ENCODE data around the gene AEBP1. TPM values are rescaled to one million over a fixed set of nuclear protein-coding genes. Genes with fewer than 3 reads are reported as not detected.

Gene AEBP1
- total and polyA plus RNA-seq, 3 donors from 2014 or later: 74.5 to 168 (median 102) TPM

DNA sequence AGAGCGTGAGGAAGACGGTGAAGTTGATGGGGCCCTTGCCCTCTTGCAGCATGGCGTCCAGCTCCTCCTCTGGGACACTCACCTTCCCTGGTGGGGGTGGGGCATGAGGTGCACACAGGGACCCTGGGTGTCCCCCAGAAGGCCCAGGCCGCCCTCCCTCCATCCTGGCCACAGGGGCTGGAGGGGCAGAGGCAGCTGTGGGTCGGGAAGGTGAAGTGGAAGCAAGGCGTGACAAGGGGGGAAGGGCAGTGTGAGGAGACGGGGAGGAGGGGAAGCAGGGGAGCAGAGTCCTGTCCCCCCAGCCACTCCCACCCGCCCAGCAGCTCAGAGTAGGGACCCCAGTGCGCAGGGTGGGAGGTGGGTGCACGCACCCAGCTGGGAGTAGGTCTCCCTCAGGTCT lies 36.2 kb downstream of the AEBP1 start:
- Histone ChIP-seq H3K4me1 (no peaks in the 10 kb centered on the region), H3K4me3 (no peak overlapping the region), H3K27me3 (no peaks in the 10 kb centered on the region), H3K9me3 (no peaks in the 10 kb centered on the region), H3K27ac (no peak overlapping the region), H3K36me3 (ENCODE audit: low read depth, missing control alignments) (no peaks in the 10 kb centered on the region)
- intact Hi-C loops (cut with DNase I; ENCODE audit: low total_unique reads): no loop called here
- TF ChIP-seq, protein P1, sequence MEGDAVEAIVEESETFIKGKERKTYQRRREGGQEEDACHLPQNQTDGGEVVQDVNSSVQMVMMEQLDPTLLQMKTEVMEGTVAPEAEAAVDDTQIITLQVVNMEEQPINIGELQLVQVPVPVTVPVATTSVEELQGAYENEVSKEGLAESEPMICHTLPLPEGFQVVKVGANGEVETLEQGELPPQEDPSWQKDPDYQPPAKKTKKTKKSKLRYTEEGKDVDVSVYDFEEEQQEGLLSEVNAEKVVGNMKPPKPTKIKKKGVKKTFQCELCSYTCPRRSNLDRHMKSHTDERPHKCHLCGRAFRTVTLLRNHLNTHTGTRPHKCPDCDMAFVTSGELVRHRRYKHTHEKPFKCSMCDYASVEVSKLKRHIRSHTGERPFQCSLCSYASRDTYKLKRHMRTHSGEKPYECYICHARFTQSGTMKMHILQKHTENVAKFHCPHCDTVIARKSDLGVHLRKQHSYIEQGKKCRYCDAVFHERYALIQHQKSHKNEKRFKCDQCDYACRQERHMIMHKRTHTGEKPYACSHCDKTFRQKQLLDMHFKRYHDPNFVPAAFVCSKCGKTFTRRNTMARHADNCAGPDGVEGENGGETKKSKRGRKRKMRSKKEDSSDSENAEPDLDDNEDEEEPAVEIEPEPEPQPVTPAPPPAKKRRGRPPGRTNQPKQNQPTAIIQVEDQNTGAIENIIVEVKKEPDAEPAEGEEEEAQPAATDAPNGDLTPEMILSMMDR (IDR thresholded peaks at IDR 0.05): no peak
- TF ChIP-seq POLR2A (IDR thresholded peaks at IDR 0.05): no peak
- DNase-seq: no peak
- 91 to 96% methylated on average over 7 to 10 of the region's 10 CpGs for WGBS, 2 donors

DNA sequence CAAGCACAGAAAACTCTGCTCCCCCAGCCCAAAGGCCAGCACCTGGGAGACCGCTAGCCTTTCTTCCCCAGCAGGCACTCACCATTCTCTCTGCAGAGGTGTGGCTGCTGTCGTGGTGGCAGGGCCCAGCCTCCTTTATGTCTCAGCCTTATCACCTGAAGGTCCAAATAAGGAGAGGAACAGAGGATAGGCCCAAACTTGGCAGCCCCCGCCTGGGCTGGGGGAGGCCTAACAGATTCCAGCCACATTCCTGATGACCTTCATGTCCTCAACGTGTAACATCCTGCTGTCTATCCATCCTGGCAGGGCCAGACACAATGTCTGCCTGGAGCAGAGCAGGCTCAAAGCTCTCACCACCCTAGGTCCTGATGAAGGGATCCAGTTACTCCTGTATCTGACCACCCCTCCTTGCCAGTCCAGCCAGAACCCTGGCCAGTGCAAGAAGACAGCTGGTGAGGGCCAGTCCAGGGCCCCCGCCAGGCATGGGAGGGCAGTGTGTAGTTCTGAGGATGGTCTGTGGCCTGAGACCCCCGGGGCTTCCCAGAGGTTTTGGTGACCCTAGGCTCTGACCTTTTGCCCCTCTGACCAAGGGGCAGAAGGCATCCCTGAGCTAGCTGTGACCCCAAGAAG lies 37.2 kb downstream of the AEBP1 start, which contains the start of gene MYL7:
TSS of gene MYL7 (minus strand) at position 112 of the 630 bp plus-strand sequence. CDS start at position 85, 27 bp downstream.
- Histone ChIP-seq H3K4me3 (no peak within 1 kb of the TSS), H3K27ac (no peak within 1 kb of the TSS), H3K4me1 (peaks cover 1% of the 10 kb centered on the region), H3K27me3 (no peaks in the 10 kb centered on the region), H3K36me3 (ENCODE audit: low read depth, missing control alignments) (no peaks in the 10 kb centered on the region), H3K9me3 (no peaks in the 10 kb centered on the region)
- DNase-seq: no peak
- TF ChIP-seq, protein P1 (IDR thresholded peaks at IDR 0.05): no peak
- TF ChIP-seq POLR2A (IDR thresholded peaks at IDR 0.05): no peak
- 74 to 79% methylated on average over 4 to 6 of the region's 6 CpGs for WGBS, 2 donors
- intact Hi-C loops (cut with DNase I; ENCODE audit: low total_unique reads): no loop called here

DNA sequence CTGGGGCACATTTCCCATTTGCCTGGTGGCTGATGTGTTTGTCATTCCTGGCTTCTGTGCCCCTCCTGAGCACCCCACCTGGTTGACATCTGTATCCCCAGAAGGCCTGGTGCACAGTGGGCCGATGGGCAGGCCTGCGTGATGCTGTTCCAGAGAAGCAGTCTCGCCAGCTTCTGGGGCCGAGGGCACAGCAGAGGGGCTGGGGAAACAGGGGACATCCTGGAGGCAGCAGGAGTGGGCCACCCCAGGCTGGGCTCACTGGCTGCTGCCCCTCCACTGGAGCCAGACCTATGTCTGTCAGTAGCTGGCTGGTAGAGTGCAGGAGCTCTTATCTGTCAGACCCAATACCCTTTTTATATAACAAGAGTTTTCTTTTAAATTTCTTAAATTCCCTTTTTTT lies 37.9 kb downstream of the AEBP1 start:
- TF ChIP-seq, protein P1 (IDR thresholded peaks at IDR 0.05): no peak
- no peak for TF ChIP-seq POLR2A (IDR thresholded peaks at IDR 0.05)
- no peaks in the 10 kb centered on the region for H3K36me3 ChIP-seq (ENCODE audit: low read depth, missing control alignments)
- 83 to 95% methylated on average over 1 to 4 of the region's 4 CpGs for WGBS, 2 donors
- intact Hi-C loops (cut with DNase I; ENCODE audit: low total_unique reads): no loop called here
- no peak overlapping the region for H3K4me3 ChIP-seq
- H3K27ac ChIP-seq: no peak overlapping the region
- H3K9me3 ChIP-seq: no peaks in the 10 kb centered on the region
- DNase-seq: no peak
- peaks cover 5% of the 10 kb centered on the region for H3K4me1 ChIP-seq
- H3K27me3 ChIP-seq: no peaks in the 10 kb centered on the region

DNA sequence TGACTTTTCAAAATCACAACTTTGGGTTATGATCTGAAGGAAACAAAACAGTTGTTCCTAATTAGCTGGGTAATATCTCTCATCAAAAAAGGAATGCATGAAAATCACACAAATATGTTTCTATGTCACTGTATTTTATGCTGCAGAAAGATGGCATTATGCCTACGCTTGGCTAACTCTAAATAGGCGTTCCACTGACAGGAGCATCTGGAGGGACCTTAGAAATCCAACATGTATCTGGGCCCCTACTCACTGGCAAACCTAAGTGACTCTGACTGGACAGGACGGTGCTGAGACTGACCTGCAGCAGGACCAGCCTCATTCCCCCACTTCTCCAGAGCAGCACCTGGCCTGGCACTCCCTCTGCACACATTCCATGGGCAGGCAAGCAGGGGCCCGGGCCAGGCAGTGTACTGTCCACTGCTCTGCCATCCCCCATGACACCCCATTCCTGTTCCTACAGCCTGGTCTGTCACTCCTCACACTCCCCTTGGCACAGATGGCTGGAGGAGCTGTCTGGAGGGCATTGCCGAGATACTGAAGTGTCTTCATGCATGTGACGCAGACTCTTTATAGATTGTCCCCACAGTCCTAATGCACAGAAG lies 39.6 kb downstream of the AEBP1 start:
- no peaks in the 10 kb centered on the region for H3K27me3 ChIP-seq
- H3K36me3 ChIP-seq (ENCODE audit: low read depth, missing control alignments): no peaks in the 10 kb centered on the region
- TF ChIP-seq, protein P1 (IDR thresholded peaks at IDR 0.05): no peak
- H3K4me1 ChIP-seq: peaks cover 5% of the 10 kb centered on the region
- no peak overlapping the region for H3K4me3 ChIP-seq
- H3K27ac ChIP-seq: no peak overlapping the region
- DNase-seq: no peak
- intact Hi-C loops (cut with DNase I; ENCODE audit: low total_unique reads): no loop called here
- no peaks in the 10 kb centered on the region for H3K9me3 ChIP-seq
- 84% methylated on average over 6 of the region's 6 CpGs for WGBS, 2 donors

All from testis (tissue), 3 donors.